ENCODE data around the gene RUNX3.

Gene RUNX3

DNA sequence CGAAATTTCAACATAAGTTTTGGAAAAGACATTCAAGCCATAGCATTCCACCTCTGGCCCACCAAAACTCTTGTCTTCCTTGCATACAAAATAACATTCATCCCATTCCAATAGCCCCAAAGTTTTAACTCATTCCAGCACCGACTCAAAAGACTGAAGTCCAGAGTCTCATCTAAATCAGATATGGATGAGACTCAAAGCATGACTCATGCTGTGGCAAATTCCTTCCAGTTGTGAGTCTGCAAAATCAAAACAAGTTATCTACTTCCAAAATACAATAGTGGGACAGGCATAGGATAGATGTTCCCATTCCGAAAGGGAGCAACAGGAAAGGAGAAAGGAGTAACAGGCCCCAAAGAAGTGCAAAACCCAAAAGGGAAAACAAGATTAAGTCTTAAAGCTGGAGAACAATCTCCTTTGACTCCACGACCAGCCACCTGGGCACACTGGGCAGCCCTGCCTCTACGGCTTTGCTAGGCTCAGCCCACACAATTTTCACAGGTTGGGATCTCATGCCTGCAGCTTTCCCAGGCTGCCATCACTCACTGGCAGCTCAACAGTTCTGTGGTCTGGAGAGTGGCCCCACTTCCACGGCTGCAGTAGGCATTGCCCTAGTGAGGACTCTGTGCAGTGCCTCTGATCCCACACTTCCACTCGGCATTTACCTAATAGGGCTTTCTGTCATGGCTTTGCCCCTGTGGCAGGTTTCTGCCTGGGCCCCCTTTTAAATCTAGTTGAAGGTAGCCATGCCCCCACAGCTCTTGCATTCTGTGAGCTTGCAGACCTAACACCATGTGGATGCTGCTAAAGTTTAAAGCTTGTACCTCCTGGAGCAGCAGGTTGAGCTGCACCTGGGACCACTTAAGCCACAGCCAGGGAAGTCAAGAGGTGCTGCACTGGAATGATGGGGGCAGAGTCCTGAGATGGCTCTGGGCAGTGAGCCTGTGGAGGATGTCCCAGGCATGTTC lies 51.0 kb downstream of the RUNX3 start:
- DNase-seq: no peak

DNA sequence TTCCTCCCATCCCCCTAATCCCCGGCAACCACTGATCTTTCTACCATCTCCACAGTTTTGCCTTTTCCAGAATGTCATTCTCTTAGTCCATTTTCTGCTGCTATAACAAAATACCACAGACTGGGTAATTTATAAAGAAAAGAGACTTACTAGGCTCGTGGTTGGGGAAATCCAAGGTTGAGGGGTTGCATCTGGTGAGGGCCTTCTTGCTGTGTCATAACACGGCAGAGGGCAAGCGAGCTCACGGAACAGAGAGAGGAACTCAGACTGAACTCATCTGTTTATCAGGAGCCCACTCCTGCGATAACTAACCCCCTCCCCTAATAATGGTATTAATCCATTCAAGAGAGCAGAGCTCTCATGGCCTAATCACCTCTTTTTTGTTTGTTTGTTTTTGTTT lies 52.0 kb downstream of the RUNX3 start:
- DNase-seq: peak in 1 of 3 donors; percentile 49

DNA sequence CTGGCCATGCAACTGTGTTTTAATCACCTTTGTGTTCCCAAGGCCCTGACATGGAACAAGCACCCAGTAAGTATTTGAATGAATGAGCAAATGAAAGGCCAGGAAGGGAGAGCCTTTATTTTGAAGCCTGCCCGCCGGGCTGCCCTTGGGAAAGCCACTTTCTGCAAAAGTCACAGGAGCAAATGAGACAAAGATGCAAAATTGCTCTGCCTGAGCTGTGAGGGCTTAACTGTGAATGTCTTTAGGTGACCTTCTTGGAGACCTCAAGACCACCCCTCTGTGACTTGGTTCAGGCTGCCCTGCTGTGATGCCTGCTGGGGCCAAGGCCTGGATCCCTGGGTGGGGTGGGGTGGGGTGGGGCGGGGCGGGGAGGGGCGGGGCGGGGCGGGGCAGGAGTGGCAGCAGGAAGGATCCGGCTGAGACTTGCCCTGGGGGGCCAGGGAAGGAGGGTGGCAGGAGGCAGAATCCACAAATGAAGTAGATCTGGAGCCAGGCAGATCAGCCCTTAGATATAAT lies 54.0 kb downstream of the RUNX3 start:
- DNase-seq: no peak

DNA sequence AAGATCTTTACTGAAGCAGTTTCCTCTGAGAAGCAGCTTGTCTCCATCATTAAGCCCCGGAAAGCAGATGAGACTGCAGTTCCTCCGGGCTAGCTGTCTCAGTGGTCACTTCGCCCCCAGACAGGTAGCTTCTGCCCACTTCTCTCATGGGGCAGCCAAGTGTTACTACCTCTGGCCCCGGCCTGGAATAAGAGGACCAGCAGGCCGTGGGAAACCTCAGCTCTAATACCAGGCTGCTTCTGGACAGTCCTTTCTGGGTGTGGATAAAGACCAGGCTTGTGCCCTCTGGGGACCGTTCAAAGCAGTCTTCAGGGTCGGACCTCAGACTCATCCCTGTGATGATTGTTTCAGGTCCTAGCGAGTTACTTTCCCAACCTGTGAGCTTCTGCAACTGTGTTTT lies 54.8 kb downstream of the RUNX3 start:
- no peak for DNase-seq

DNA sequence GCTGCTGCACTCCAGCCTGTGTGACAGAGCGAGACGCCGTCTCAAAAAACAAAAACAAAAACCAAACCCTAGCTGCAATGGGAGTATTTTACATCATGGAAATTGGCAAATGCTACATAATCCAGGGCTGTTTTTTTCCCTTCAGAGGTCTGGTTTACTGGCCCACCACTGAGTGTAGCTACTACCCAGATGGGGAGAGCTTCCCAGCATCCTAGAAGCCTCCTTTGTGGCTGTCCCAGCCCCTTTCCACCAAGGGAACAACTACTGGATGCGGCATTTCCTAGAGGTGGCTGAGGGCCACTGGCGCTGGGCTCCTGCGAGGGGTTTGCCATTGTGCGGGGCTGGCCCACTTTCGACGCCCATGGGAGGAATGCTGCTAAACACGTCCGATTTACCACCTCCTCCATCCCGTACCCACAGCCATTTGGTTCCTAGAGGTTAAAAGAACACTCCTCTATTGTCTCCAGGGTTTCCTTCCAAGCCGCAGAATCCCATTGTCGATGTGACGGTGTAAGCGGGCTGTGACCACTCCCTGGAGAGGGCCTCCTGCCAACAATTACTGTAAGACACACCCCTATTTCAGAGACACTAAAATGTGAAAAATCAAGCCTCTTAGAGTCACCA lies 55.4 kb downstream of the RUNX3 start:
- DNase-seq: no peak

DNA sequence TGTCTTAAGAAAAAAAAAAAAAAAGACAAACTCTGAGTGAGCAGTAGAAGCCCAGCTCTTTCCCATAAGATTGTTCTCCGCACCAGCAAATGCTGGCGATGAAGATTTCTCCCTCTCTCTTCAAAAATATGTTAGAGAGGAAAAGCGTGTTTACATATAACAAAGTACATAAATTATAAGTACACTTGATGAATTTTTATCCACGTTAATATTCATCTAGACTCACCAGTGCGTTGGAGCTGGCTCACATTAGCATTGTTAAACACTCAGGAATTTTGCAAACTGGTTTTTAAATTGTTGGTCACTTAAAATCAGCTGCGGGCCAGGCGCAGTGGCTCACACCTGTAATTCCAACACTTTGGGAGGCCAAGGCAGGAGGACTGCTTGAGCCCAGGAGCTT lies 56.0 kb downstream of the RUNX3 start:
- DNase-seq: no peak

DNA sequence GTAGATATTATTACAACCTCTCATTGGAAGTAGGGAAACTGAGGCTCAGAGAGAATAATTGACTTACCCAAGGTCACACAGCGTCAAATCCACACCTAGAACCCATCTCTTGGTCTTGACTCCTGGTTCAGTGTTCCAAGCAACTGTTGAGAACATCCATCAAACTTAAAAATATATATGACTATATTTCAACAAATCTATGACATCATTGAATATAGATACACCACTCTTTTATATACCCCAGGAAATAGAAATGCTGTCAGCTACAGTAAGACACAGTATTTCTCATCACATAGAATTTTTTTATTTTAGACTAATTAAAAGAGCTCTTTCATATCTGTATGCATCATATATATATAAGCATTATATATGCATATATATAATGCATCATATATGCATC lies 56.9 kb downstream of the RUNX3 start:
- DNase-seq: no peak

DNA sequence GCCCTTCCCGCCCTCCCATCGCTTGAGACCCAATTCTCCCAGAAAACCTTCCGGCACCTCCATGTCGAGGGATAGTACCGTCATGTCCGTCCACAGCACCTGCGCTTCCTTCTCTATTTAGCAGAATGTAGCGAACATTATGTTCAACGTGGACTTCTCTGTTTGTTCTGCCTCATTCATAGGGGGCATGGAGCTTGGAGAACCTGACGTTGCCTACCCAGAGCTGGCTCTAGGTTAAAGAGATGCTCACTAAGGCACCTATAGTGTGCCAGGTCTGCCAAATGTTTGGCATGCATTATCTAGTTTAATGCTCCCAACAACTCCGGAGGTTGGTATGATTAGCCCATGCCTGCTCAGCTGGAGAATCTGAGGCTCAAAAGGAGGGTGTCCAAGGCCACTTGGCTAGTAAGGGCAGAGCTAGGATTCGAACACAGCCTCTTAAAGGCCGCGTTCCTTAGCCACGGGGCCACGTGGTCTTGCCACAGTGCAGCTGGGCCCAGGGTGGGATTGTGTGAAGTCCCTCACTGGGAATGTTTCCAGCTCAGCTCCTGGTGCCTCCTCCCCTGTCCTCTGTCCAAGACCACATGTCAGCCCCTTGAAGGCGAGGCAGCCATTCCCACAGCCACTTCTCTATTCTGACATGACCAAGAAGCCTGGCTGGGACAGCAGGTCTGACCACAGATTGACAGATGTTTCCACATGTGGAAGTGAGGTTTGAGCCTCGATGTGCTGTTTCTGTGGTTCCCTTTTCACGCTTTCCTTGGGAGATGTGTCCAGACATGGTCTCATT lies 57.8 kb downstream of the RUNX3 start:
- peak; percentile 66 to 74 (median 70) for DNase-seq

DNA sequence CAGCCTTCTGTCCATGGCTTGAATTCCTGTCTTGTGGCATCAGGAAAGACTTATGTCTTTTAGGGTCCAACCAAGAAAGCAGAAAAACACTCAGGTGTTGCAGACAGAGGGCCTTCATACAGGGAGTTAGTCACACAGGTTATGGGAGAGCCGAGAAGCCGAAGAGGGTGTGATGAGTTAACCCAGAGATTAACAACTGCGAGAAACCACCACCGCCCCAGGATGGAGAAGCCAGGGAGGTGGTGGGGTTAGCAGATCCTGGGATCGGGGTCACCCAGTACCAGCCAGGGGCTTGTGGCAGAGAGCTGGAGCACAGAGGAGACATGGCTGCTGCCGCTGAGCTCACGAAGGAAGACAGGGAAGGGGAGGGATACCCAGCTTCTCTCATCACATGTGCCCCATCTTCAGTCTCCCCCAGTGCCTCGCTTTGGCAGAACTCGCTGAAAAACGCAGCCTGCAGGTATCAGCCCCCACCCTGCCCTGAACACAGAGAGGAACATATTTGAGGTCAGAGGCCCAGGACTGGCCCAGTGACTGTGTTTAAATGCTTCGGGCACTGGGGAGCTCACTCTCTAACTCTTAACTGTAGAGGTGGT lies 58.7 kb downstream of the RUNX3 start:
- DNase-seq: no peak

DNA sequence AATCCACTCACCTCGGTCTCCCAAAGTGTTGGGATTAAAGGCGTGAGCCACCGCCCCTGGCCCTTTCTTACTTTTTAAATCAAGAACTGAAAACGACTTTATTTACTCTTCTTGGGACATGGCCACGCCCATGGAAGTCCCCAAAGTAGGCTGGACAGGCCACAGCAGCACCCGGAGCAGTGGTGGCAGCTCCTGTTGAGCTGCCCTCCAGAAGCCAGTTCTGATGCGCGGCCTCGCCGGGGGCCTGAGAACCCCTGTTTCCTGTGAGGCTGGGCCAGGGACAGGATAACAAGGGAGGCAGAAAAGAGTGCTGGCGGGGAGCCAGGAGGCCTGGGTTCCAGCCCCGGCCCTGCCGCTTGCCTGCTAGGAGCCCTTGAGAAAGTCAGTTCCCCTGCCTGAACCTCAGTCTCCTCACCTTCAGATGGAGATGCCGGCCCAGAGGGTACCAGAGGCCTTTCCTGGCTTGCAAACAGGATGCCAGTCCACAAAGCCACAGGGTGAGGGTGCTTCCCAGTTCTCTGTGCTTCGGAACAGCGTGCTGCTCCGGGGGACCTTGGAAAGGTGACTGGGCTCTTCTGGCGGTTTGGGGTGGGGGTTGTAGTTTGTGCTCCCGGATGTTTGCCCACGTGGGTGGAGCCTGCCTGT lies 59.4 kb downstream of the RUNX3 start:
- DNase-seq: peak; percentile 64 to 67 (median 64)

DNA sequence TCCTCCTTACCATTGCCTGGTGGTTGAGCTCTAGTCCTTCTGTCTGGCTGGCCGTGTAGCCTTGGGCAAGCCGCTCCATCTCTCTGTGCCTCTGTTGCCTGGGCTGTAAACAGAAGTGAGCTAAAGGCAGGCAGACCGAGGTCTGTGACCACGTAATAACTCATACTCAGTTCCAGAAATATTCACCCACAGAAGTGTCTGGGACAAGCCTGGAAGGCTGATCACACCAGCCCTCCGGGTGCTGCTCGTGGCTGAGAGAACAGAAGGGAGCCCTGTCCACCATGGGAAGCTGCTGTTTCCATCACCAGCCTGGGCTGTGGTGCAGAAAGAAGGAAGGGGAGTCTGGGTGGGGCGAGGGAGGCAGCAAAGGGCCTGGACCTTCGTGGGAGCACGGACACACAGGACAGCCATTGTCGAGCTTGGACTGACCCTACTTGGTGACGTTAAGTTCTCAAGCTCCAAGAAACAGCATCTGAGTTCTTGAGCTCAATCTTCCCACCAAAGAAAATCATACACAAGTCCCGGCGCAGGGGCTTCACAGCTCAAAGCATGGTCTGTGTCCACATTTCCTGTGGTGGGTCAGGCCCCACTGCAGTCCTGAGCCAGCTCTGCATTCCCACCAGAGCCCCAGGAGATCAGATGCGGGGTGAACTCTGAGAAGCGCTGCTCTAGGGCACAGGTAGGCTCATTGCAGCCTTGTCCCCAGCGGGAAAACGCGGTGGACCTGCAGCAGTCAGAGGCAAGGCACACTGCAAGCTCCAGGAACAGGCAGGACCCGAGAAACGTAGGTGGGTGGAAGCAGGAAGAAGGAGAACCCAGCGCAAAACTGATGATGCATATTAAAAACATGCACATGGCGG lies 61.8 kb downstream of the RUNX3 start:
- DNase-seq: no peak

DNA sequence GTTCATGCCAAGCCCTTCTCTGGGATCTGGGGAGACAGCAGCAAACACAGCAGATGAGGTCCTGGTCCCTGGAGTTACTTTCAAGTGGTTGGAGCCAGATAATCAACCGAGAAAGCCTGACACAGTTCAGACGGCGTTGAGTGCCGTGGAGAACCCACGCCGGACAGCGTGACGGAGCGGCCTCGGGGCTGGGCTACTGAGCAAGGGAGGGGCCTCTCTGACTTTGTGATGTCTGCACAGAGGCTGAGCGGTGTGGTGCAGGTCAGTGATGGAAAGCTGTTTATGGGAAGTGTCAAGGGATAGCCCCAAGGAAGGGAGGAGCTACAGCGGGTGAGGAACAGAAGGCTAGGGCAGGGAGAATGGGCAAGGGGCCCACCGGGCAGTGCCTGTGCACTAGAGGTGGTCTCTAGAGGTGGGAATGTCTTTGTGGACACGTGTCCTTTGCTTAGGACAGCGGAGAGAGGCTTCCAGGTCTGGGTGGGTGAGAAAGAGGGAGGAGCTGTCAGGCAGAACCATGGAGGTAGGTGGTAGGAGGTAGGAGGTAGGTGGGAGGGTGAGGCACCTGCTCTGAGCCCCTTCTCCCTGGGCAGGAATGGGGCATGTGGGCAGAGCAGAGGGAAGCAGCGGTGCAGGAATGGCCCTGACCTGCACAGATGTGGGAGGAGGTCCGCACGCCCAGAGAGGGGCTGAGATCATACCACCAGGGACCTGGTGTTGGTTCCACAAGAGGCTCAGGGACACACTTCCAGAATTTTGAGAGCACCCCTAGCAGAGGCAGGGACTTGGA lies 62.8 kb downstream of the RUNX3 start:
- no peak for DNase-seq

DNA sequence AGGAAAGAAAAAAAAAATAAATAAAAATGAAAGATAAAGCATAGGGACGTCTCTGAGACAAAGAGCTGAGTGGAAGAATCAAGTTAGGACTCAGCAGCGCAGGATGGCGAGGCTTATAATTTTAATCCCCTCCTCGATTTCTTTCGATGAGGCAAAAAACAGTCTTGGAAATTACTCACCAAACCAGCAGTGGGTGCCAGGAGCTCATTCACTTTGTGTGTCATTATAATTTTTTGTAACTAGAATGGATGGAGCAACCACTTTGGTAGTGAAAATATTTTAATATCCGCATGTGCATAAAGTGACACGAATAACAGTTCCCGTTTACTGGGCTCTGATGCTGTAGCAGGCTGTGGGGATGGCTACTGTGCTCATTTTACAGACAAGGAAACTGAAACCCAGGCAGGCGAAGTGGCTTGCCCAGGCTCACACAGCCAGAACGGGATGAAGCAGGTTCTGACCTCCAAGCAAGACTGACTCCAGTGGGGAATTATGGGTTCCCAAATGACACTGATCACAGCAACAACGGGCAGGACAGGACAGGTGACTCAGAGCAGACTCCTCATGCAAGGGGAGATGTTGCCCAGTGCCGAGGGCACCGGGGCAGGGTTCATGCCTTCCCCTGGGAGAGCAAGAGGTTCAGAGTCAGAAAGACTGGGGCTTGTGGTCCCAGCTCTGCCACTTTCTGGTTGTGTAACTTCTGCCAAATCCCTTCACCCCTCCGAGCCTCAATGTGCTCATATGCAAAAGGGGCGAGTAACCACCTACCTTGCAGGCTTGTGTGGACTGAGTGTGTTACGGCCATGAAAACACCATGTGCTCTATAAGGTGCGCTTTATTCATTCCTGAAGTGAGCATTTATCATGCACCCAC lies 63.6 kb downstream of the RUNX3 start:
- no peak for DNase-seq

DNA sequence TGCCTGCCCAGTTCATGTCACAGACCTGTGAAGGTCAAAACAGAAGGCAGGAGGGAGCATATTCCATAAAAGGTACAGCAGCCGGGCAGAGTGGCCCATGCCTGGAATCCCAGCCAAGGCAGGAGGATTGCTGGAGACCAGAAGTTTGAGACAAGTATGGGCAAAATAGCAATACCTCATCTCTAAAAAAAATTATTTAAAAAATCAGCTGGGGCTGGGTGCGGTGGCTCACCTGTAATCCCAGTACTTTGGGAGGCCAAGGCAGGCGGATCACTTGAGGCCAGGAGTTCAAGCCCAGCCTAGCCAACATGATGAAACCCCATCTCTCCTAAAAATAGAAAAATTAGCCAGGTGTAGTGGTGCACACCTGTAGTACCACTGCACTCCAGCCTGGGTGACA lies 64.5 kb downstream of the RUNX3 start:
- DNase-seq: no peak

DNA sequence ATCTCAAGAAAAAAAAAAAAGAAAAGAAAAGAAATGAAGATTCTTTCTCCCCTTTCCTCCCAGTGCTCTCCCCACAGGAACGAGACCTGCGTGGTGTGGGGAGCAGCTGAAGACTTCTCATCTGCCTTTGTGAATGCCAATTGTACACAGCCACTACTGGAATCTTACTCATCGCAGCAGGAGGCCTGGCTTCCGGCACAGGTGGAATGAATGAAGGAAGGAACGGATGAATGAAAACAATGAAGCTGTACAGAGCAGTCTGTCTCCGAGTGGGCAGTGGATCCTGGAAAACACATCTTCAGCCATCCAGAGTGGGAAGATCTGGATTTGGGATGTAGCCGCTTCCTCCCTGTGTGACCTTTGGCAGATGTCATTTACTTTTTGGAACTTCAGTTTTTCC lies 64.9 kb downstream of the RUNX3 start:
- no peak for DNase-seq

DNA sequence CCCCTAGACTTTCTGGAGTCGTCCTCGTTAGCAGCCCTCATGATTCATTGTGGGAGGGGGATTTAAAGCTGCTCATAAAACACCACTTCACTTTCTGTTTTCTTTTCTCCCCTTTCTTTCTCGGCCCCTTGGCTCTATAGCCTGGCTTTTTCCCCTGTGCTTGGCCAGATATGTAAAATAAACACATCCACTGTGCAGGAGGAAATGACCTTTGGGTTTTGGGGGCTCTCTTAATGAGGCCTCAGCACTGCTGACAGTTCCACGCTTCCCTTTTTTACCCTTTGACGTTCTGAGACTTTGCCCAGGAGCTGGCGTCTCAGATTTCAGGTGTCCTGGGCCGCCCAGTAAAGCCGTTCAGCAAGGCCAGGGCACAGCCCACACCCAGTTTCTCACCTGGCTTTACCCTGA lies 65.7 kb downstream of the RUNX3 start:
- DNase-seq: peak; percentile 48 to 51 (median 50)

DNA sequence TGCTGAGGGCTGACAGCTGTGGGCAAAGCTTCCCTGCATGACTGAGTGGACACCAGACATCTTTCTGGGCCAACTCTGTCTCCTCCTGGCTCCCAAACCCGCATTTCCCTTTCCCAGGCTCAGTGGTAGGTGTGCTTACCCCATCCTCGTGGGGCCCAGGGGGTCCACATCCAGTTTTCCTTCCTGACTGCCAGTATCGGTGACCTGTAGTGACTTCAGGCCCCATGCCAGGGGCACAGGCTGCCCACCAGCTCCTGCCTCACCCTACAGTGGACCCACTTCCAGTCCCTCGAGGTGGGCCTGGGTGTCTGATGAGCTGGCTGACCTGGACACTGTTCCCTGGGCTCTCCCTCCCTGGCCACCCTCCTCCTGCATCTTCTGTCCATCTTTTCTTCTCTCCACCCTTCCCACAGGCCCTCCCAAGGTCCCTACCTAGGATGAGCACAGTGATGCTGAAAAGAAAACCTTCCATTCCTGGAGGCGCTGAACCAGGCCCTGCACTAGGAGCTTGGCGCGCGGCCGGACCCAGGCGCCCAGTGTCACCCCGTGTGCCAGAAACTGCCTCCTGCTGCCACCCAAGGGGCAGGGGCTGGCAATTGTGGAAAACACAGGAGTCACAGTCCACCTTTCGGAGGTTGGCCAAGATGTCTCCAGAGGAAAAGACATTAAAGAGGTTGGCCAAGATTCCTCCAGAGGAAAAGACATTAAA lies 67.1 kb downstream of the RUNX3 start:
- DNase-seq: no peak

DNA sequence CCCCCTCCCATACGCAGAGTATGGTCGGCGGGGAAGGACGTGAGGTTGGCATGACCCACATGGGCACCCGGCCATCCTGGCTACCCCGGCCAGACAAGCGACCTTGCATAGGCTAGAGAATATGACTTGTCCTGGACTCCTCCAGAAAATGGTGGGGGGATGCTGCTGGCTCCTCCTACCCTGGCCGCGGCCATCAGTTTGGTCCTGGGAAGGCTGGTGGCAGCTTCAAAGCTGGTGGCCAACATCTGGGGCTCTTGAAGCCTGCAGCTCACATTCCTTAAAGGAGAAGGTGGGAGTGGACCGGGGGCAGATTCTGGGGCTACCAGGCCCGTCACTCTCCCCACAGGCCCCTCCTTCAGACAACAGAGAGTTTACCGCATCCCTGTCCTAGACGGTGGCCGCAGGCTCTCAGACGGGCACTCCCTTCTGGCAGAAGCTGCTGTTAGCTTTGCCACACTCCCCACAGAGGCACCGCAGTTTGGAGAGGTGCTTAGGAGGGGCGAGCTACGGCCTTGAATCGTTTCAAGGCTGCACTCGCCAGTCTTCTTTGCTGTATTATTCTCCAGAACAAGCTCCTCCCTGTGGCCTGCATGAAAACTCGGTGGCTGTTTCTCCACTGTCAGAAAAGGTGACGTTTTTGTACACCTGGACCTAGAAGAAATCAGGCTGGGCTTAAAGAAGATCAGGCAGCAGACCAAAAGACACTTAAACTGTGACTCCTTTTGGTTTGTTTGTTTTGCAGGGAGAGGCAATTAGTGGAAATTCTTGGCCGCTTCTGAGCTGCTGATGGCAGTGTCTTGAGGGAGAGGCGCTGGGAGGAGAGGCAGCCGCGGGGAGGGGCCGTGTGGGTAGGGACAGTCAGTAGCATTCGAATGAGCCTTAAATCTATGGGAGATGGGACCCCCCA lies 68.0 kb downstream of the RUNX3 start:
- DNase-seq: peak in 1 of 3 donors; percentile 3
